K562 (cell line): ENCODE measurements around the gene SKAP1. TPM values are rescaled to one million over a fixed set of nuclear protein-coding genes. Genes with fewer than 3 reads are reported as not detected.

Experiments
- CBX5 ChIP-seq: IDR thresholded peaks from 2 replicates; pipeline ENCODE4 v1.6.1; 2014; ENCODE audit warnings: low read depth, borderline replicate concordance
- DPF2 ChIP-seq: fragments of 450-650 bp; IDR thresholded peaks from 2 replicates; pipeline ENCODE4 v1.6.1; 2016
- HMGN3 ChIP-seq: IDR thresholded peaks from 2 replicates; pipeline ENCODE4 v1.6.1; 2011; ENCODE audit warnings: borderline replicate concordance, low read depth, mild to moderate bottlenecking, mixed read lengths, low read length; ENCODE audit not compliant: insufficient read length; ENCODE audit errors: extremely low read depth
- KLF6 ChIP-seq: fragments of 250-450 bp; sonication (Bioruptor Pico); IDR thresholded peaks from 2 replicates; pipeline ENCODE4 v1.4.0; 2020; ENCODE audit warnings: mild to moderate bottlenecking, moderate library complexity, borderline replicate concordance
- MYNN ChIP-seq, 2 experiments: sonication (generic); formaldehyde crosslinking in 1 of 2; IDR thresholded peaks; 2 replicates each; pipeline versions ENCODE4 v1.5.0 to v1.6.1; 2016 to 2020; ENCODE audit warnings: antibody characterized with exemption in 1 of 2, missing genetic modification reagents in 1 of 2
- NR2C1 ChIP-seq, 2 experiments: fragments of 450-650 bp; IDR thresholded peaks; 2 replicates each; pipeline ENCODE4 v1.6.1; 2017; ENCODE audit warnings: mild to moderate bottlenecking in 2 of 2, antibody characterized with exemption in 1 of 2, inconsistent platforms in 1 of 2, missing compliant biosample characterization in 1 of 2, missing genetic modification characterization in 1 of 2
- NR4A1 ChIP-seq, 2 experiments: fragments of 250-450 bp in 1 of 2; fragments of 450-650 bp in 1 of 2; sonication (Bioruptor Pico) in 1 of 2; IDR thresholded peaks; 2 replicates each; pipeline versions ENCODE4 v1.4.0 to v1.6.1; 2016 to 2020; ENCODE audit warnings: mild to moderate bottlenecking in 2 of 2, missing compliant biosample characterization in 1 of 2, missing genetic modification characterization in 1 of 2, moderate library complexity in 1 of 2
- PML ChIP-seq: IDR thresholded peaks from 2 replicates; pipeline ENCODE4 v1.6.1; 2012; ENCODE audit warnings: low read length, inconsistent platforms
- PURB ChIP-seq: sonication (generic); formaldehyde crosslinking; IDR thresholded peaks from 2 replicates; pipeline ENCODE4 v1.9.0; 2021; ENCODE audit warnings: low read depth, mild to moderate bottlenecking, missing genetic modification reagents
- RBBP5 ChIP-seq: fragments of 200-600 bp; sonication (generic); IDR thresholded peaks from 2 replicates; pipeline ENCODE4 v1.6.1; 2012; ENCODE audit warnings: borderline replicate concordance, mild to moderate bottlenecking, low read length, control low read depth, inconsistent platforms; ENCODE audit not compliant: insufficient read depth, poor library complexity, severe bottlenecking
- SMARCA4 ChIP-seq: fragments of 450-650 bp; IDR thresholded peaks from 2 replicates; pipeline ENCODE4 v1.6.1; 2016
- TFAM ChIP-seq: fragments of 250-450 bp; sonication (Bioruptor Pico); conservative IDR thresholded peaks from 2 replicates; pipeline ENCODE4 v1.5.0; 2021; ENCODE audit warnings: mild to moderate bottlenecking, moderate library complexity
- polyA plus RNA-seq, 8 experiments: library from polyadenylated mRNA; depleted of rRNA in 4 of 8; stranded (reverse) in 5 of 8; unstranded in 3 of 8; fragments of >200 nt; fragmentation: Nextera tagmentation in 2 of 8; fragmentation: Illumina TruSeq in 1 of 8; extraction: Ambion mirVana in 2 of 8; extraction: Trizol in 1 of 8; gene quantifications; 2 replicates each; pipeline versions ENCODE4 v1.2.1 to v1.2.3, GENCODE V29; 2011 to 2014; ENCODE audit warnings: inconsistent platforms in 1 of 8, missing spikeins in 1 of 8
- total RNA-seq, 7 experiments: library from RNA; depleted of rRNA in 6 of 7; stranded (reverse); fragments of >200 nt in 6 of 7; fragmentation: Illumina TruSeq in 2 of 7; extraction: Trizol in 2 of 7; gene quantifications; 2 replicates each; pipeline versions ENCODE4 v1.2.1 to v1.2.3, GENCODE V29; 2011 to 2021; ENCODE audit warnings: low replicate concordance in 1 of 7
- TF ChIP-seq, protein P1 (sequence below): fragments of 450-650 bp; IDR thresholded peaks from 2 replicates; pipeline ENCODE4 v1.7.1; 2018; ENCODE audit warnings: mild to moderate bottlenecking, low read depth; ENCODE audit not compliant: partially characterized antibody
- TF ChIP-seq, protein P2 (sequence below): sonication (generic); formaldehyde crosslinking; IDR thresholded peaks from 2 replicates; pipeline ENCODE4 v1.8.0; 2022; ENCODE audit warnings: mild to moderate bottlenecking, low read depth, missing genetic modification reagents
- TF ChIP-seq, protein P3 (sequence below), 3 experiments: IDR thresholded peaks in 2 of 3; conservative IDR thresholded peaks in 1 of 3; 2 replicates each; pipeline ENCODE4 v1.5.1; 2011 to 2012; ENCODE audit warnings: low read length in 3 of 3, mild to moderate bottlenecking in 3 of 3, control low read depth in 2 of 3, improper control_type of control experiment in 1 of 3, inconsistent platforms in 1 of 3, low read depth in 1 of 3, mixed read lengths in 1 of 3, moderate library complexity in 1 of 3; ENCODE audit not compliant: insufficient read depth in 2 of 3
- TF ChIP-seq, protein P4 (sequence below): fragments of 250-450 bp; sonication (Bioruptor Pico); IDR thresholded peaks from 2 replicates; pipeline ENCODE4 v1.4.0; 2020; ENCODE audit warnings: mild to moderate bottlenecking, moderate library complexity
- TF ChIP-seq, protein P5 (sequence below): fragments of 250-450 bp; sonication (Bioruptor Pico); IDR thresholded peaks from 2 replicates; pipeline ENCODE4 v1.8.0; 2022; ENCODE audit warnings: moderate library complexity, mild to moderate bottlenecking, inconsistent platforms

Gene SKAP1
- total and polyA plus RNA-seq, 9 of the 15 experiments (the other 6 are each of a cell fraction or from before 2014, with no cell fraction given), result 0.06 to 0.80 (median 0.10) TPM; not detected in 4

DNA sequence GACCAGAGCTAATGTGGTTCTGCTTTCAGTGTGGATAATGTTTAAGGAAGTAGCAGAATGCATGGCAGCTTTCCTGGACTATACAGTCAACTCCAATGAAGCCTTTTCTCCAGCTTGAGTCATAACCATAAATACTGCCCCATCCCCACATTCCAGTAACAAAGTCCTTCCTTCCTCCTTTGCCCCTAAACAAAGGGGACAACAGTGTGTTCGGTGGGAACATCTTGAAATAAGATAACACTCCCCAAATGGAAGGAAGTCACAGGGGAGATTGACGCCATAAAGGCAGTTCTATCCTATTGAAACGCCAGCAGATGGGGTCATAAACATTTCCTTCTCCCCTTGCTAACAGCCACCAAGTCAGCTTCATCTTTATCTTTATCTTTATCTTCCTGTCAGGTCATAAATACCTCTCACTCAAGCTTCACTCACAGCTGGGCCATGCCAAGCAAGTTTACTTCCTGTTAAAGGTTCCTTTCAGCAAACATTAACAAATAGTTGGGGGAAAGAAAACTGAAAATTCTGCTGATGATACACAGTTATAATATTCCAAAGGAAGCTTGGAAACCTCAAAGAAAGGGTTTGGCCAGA is 185.8 kb downstream of the SKAP1 start (continued):
- no peak for TF ChIP-seq CBX5
- no peak for TF ChIP-seq PML
- peak; percentile 43; the same call in 1 of the 2 replicates for TF ChIP-seq KLF6 (CRISPR knock-in tag)
- TF ChIP-seq SMARCA4, result peak; percentile 22; the same call in 1 of the 2 replicates
- peak; percentile 63 for TF ChIP-seq DPF2
- TF ChIP-seq, protein P1, sequence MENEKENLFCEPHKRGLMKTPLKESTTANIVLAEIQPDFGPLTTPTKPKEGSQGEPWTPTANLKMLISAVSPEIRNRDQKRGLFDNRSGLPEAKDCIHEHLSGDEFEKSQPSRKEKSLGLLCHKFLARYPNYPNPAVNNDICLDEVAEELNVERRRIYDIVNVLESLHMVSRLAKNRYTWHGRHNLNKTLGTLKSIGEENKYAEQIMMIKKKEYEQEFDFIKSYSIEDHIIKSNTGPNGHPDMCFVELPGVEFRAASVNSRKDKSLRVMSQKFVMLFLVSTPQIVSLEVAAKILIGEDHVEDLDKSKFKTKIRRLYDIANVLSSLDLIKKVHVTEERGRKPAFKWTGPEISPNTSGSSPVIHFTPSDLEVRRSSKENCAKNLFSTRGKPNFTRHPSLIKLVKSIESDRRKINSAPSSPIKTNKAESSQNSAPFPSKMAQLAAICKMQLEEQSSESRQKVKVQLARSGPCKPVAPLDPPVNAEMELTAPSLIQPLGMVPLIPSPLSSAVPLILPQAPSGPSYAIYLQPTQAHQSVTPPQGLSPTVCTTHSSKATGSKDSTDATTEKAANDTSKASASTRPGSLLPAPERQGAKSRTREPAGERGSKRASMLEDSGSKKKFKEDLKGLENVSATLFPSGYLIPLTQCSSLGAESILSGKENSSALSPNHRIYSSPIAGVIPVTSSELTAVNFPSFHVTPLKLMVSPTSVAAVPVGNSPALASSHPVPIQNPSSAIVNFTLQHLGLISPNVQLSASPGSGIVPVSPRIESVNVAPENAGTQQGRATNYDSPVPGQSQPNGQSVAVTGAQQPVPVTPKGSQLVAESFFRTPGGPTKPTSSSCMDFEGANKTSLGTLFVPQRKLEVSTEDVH, result no peak
- TF ChIP-seq, protein P2, sequence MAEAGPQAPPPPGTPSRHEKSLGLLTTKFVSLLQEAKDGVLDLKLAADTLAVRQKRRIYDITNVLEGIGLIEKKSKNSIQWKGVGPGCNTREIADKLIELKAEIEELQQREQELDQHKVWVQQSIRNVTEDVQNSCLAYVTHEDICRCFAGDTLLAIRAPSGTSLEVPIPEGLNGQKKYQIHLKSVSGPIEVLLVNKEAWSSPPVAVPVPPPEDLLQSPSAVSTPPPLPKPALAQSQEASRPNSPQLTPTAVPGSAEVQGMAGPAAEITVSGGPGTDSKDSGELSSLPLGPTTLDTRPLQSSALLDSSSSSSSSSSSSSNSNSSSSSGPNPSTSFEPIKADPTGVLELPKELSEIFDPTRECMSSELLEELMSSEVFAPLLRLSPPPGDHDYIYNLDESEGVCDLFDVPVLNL (CRISPR knock-in tag), result no peak
- no peak for TF ChIP-seq PURB (CRISPR knock-in tag)
- no peak for TF ChIP-seq RBBP5
- TF ChIP-seq, protein P3, sequence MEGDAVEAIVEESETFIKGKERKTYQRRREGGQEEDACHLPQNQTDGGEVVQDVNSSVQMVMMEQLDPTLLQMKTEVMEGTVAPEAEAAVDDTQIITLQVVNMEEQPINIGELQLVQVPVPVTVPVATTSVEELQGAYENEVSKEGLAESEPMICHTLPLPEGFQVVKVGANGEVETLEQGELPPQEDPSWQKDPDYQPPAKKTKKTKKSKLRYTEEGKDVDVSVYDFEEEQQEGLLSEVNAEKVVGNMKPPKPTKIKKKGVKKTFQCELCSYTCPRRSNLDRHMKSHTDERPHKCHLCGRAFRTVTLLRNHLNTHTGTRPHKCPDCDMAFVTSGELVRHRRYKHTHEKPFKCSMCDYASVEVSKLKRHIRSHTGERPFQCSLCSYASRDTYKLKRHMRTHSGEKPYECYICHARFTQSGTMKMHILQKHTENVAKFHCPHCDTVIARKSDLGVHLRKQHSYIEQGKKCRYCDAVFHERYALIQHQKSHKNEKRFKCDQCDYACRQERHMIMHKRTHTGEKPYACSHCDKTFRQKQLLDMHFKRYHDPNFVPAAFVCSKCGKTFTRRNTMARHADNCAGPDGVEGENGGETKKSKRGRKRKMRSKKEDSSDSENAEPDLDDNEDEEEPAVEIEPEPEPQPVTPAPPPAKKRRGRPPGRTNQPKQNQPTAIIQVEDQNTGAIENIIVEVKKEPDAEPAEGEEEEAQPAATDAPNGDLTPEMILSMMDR (IDR thresholded peaks at IDR 0.05 in 2 of 3, conservative IDR thresholded peaks at IDR 0.05 in 1 of 3; ENCODE audit: insufficient read depth in 2 of 3, low read depth in 1 of 3, low read length in 3 of 3), result peak in 1 of 3 experiments; percentile 20; a peak in 1 of 6 replicates
- TF ChIP-seq, protein P4, sequence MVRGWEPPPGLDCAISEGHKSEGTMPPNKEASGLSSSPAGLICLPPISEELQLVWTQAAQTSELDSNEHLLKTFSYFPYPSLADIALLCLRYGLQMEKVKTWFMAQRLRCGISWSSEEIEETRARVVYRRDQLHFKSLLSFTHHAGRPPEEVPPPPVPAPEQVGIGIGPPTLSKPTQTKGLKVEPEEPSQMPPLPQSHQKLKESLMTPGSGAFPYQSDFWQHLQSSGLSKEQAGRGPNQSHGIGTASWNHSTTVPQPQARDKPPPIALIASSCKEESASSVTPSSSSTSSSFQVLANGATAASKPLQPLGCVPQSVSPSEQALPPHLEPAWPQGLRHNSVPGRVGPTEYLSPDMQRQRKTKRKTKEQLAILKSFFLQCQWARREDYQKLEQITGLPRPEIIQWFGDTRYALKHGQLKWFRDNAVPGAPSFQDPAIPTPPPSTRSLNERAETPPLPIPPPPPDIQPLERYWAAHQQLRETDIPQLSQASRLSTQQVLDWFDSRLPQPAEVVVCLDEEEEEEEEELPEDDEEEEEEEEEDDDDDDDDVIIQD (CRISPR knock-in tag), result no peak
- TF ChIP-seq, protein P5, sequence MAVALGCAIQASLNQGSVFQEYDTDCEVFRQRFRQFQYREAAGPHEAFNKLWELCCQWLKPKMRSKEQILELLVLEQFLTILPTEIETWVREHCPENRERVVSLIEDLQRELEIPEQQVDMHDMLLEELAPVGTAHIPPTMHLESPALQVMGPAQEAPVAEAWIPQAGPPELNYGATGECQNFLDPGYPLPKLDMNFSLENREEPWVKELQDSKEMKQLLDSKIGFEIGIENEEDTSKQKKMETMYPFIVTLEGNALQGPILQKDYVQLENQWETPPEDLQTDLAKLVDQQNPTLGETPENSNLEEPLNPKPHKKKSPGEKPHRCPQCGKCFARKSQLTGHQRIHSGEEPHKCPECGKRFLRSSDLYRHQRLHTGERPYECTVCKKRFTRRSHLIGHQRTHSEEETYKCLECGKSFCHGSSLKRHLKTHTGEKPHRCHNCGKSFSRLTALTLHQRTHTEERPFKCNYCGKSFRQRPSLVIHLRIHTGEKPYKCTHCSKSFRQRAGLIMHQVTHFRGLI, result no peak
- no peak for TF ChIP-seq HMGN3
- no peak for TF ChIP-seq NR4A1 (CRISPR knock-in tag; IDR thresholded peaks at IDR 0.05)
- peak; percentile 83 for TF ChIP-seq NR4A1 (tag; IDR thresholded peaks at IDR 0.05)
- no peak for TF ChIP-seq NR2C1 (IDR thresholded peaks at IDR 0.05)
- TF ChIP-seq NR2C1 (tag; IDR thresholded peaks at IDR 0.05), result peak; percentile 24; the same call in 1 of the 2 replicates
- no peak for TF ChIP-seq TFAM (CRISPR knock-in tag)
- no peak for TF ChIP-seq MYNN (IDR thresholded peaks at IDR 0.05)
- TF ChIP-seq MYNN (CRISPR knock-in tag; IDR thresholded peaks at IDR 0.05), result no peak
